Right lobe of liver (tissue), 6 donors: ENCODE data around the gene STXBP5. TPM values are rescaled to one million over a fixed set of nuclear protein-coding genes. Genes with fewer than 3 reads are reported as not detected.
"Not testable (repeated sequence)": the region's sequence is repeated elsewhere in the genome, so short reads cannot be mapped to it uniquely, and the experiment has no call there.

Experiments
- ATAC-seq, 4 donors: fragments of 200-7000 bp; cut with Tn5 transposase; one replicate each; pipeline ENCODE4 v1.9.1; 2020; ENCODE audit warnings: mild to moderate bottlenecking in 4 of 4, moderate library complexity in 4 of 4
- DNase-seq, 3 donors: peaks; one replicate each; pipeline ENCODE4 v3.0.0-alpha.2; 2020
- H3K27ac ChIP-seq, 3 donors: fragments of 200-600 bp; one replicate each; pipeline ENCODE4 v1.8.0; 2022
- H3K27me3 ChIP-seq, 2 donors: fragments of 200-600 bp; one replicate each; pipeline ENCODE4 v1.8.0; 2022
- H3K36me3 ChIP-seq, 4 donors: fragments of 200-600 bp; sonication (generic) in 1 of 4; one replicate each; pipeline versions ENCODE4 v1.5.1 to v1.8.0; 2017 to 2022; ENCODE audit warnings: control low read depth in 1 of 4
- H3K4me1 ChIP-seq, 4 donors: fragments of 200-600 bp; sonication (generic) in 1 of 4; one replicate each; pipeline versions ENCODE4 v1.5.1 to v1.8.0; 2017 to 2022; ENCODE audit warnings: control low read depth in 1 of 4
- H3K4me3 ChIP-seq, 3 donors: fragments of 200-600 bp; one replicate each; pipeline ENCODE4 v1.8.0; 2022
- H3K9me3 ChIP-seq, 4 donors: fragments of 200-600 bp; sonication (generic) in 1 of 4; one replicate each; pipeline versions ENCODE4 v1.5.1 to v1.8.0; 2017 to 2022; ENCODE audit warnings: control low read depth in 1 of 4
- POLR2A ChIP-seq: fragments of 450-650 bp; IDR thresholded peaks from one replicate; pipeline ENCODE4 v1.6.1; 2017; ENCODE audit warnings: antibody characterized with exemption, mild to moderate bottlenecking
- WGBS: methylation state at CpG from one replicate; pipeline ENCODE4 v1.1.6; 2018; ENCODE audit warnings: low coverage, low lambda C conversion rate; ENCODE audit not compliant: insufficient coverage; ENCODE audit errors: missing lambda C conversion rate; 5-methylcytosine and 5-hydroxymethylcytosine counted together
- intact Hi-C, 2 donors: fragments of 100-400 bp; cut with DNase I; formaldehyde crosslinking; loops; one replicate each; pipeline versions ENCODE4 v1.11.2 to v1.14.1; 2022
- total RNA-seq, 6 experiments: library from RNA; depleted of rRNA in 2 of 6; stranded (reverse); fragments of >200 nt in 2 of 6; fragmentation: NEBNext Ultra II Directional in 3 of 6; extraction: Animal tissue kit (Norgen Biotek cat#: 25700) in 3 of 6; gene quantifications; one replicate each; pipeline versions ENCODE4 v1.1.0 to v1.2.4, GENCODE V29; 2016 to 2023
- TF ChIP-seq, protein P1 (sequence below), 4 donors: fragments of 200-600 bp in 3 of 4; fragments of 450-650 bp in 1 of 4; IDR thresholded peaks; one replicate each; pipeline versions ENCODE4 v1.5.1 to v1.8.0; 2016 to 2022; ENCODE audit warnings: antibody characterized with exemption in 4 of 4, mild to moderate bottlenecking in 2 of 4
- donor health status: DM: no; HTN: yes; CAD: no.
- donor health status: DM: no; HTN: no; CAD: no.
- donor health status: DM: no; HTN: no; CAD: no.
- donor health status: DM: no; HTN: yes; CAD: no.
- donor health status: DM: no; HTN: yes; CAD: no.

The STXBP5 gene
- total RNA-seq, 6 experiments from 2014 or later, result 3.9 to 7.6 (median 5.7) TPM

DNA sequence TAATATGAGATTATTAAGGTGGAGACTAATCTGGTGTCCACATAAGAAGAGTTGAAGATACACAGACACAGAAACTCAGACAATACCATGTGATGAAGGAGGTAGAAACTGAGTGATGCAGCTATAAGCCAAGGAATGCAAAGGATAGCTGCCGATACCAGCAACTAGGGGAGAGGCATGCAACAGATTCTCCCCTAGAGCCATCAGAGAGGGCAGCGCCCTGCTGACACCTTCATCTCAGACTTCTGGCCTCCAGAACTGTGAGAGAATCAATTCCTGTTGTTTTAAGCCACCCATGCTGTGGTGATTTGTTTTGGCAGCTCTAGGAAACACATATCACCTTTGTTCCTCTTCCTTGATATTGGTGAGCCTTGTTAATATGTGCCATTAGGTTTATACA lies 41.5 kb downstream of the STXBP5 start:
- intact Hi-C loops, result no loop called here
- DNase-seq, result no peak
- Histone ChIP-seq H3K27me3 (no peaks in the 10 kb centered on the region), H3K27ac (no peak overlapping the region), H3K4me3 (no peak overlapping the region), H3K9me3 (no peaks in the 10 kb centered on the region), H3K36me3 (peaks cover 0 to 4% (median 0%) of the 10 kb centered on the region in 4 donors), H3K4me1 (no peaks in the 10 kb centered on the region)
- 100% methylated on average over 2 of the region's 2 CpGs for WGBS
- no peak for ATAC-seq
- no peak for TF ChIP-seq POLR2A
- TF ChIP-seq, protein P1, sequence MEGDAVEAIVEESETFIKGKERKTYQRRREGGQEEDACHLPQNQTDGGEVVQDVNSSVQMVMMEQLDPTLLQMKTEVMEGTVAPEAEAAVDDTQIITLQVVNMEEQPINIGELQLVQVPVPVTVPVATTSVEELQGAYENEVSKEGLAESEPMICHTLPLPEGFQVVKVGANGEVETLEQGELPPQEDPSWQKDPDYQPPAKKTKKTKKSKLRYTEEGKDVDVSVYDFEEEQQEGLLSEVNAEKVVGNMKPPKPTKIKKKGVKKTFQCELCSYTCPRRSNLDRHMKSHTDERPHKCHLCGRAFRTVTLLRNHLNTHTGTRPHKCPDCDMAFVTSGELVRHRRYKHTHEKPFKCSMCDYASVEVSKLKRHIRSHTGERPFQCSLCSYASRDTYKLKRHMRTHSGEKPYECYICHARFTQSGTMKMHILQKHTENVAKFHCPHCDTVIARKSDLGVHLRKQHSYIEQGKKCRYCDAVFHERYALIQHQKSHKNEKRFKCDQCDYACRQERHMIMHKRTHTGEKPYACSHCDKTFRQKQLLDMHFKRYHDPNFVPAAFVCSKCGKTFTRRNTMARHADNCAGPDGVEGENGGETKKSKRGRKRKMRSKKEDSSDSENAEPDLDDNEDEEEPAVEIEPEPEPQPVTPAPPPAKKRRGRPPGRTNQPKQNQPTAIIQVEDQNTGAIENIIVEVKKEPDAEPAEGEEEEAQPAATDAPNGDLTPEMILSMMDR (IDR thresholded peaks at IDR 0.05), result no peak

DNA sequence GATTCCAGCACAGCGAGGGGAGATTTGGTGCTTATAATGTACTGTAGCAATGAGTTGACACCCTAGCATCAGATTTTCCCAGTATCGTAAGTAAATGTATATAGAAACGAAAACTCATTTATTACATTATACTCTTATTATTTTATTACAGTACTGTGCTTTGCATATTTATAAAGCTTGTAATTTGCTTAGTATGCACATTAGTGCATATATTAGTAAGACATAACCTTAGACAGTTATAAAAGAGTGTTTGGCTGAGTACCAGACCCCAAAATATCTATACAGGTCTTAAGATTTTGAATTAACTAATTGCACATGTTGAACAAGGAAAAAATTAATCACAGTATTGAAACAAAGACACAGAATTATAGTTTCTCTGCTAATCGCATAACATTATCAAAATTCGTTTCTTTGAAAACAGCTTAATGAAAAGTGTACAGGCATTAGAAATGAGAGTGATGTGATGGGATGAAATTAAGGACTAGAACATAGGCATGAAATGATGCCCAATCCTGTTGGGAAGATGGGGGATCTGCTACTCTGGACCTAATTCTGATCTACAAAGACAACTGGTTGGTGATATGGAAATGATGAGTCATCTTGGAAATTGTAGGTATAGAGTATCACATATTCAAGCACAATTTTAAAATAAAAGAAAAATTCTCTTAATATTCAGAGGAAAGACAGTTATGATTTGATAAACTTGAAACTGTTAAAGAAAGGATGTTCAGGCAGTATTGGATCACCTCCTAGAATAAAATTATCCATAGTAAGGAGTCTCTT lies 42.8 kb downstream of the STXBP5 start:
- Histone ChIP-seq H3K9me3 (no peaks in the 10 kb centered on the region), H3K4me3 (no peak overlapping the region), H3K4me1 (no peaks in the 10 kb centered on the region), H3K36me3 (peaks cover 0 to 5% (median 2%) of the 10 kb centered on the region in 4 donors), H3K27ac (no peak overlapping the region), H3K27me3 (no peaks in the 10 kb centered on the region)
- intact Hi-C loops, result no loop called here
- 93% methylated on average over 5 of the region's 5 CpGs for WGBS
- ATAC-seq, result no peak
- no peak for DNase-seq
- no peak for TF ChIP-seq POLR2A
- TF ChIP-seq, protein P1 (IDR thresholded peaks at IDR 0.05), result no peak

DNA sequence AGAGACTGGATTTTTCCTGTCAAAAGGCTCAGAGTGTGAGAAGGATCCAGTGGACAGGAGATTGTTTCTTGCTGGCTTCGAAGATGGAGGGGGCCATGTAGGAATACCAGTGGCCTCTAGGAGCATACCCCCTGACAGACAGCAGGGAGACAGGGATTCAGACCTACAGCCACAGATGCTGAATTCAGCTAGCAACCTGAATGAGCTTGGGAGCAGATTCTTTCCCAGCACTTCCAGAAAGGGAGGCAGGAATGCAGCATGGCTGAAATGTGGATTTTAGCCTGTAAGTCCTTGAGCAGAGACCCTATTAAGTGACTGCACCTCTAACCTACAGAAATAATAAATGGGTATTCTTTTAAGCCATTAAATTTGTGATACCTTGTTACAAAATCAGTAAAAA lies 44.6 kb downstream of the STXBP5 start:
- no peaks in the 10 kb centered on the region for H3K4me1 ChIP-seq
- H3K9me3 ChIP-seq, result no peaks in the 10 kb centered on the region
- intact Hi-C loops, result no loop called here
- 75% methylated on average over 1 of the region's 1 CpG for WGBS
- no peak overlapping the region for H3K27ac ChIP-seq
- DNase-seq, result no peak
- H3K4me3 ChIP-seq, result no peak overlapping the region
- H3K36me3 ChIP-seq, result peaks cover 0 to 5% (median 2%) of the 10 kb centered on the region in 4 donors
- no peaks in the 10 kb centered on the region for H3K27me3 ChIP-seq
- TF ChIP-seq POLR2A, result no peak
- TF ChIP-seq, protein P1 (IDR thresholded peaks at IDR 0.05), result no peak
- no peak for ATAC-seq

DNA sequence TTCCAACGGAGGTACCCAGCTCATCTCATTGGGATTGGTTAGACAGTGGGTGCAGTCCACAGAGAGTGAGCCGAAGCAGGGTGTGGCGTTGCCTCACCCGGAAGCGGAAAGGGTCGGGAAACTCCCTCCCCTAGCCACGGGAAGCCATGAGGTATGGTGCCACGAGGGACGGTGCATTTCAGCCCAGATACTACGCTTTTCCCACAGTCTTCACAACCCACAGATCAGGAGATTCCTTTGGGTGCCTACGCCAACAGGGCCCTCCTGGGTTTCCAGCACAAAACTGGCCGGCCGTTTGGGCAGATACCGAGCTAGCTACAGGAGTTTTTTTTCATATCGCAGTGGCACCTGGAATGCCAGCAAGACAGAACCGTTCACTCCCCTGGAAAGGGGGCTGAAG lies 46.9 kb downstream of the STXBP5 start:
- intact Hi-C loops, result no loop called here
- ATAC-seq, result no peak
- WGBS, result 88% methylated on average over 3 of the region's 16 CpGs

DNA sequence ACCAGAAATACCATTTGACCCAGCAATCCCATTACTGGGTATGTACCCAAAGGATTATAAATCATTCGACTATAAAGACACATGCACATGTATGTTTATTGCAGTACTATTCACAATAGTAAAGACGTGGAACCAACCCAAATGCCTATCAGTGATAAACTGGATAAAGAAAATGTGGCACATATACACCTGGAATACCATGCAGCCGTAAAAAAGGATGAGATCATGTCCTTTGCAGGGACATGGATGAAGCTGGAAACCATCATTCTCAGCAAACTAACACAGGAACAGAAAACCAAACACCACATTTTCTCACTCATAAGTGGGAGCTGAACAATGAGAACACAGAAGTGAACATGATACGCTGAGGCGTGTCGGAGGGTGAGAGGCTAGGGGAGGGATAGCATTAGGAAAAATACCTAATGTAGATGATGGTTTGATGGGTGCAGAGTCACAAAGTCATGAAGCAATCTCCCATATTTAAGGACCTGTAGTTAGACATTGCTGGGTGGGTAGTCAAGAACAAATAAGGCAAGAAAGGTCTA lies 50.8 kb downstream of the STXBP5 start:
- H3K4me3 ChIP-seq, intact Hi-C loops, H3K4me1 ChIP-seq, H3K36me3 ChIP-seq, DNase-seq, H3K9me3 ChIP-seq, H3K27me3 ChIP-seq, ATAC-seq, H3K27ac ChIP-seq: not testable (repeated sequence)
- 98% methylated on average over 5 of the region's 6 CpGs for WGBS

More for the DNA sequence above, 46.9 kb downstream of the STXBP5 start:
- H3K27ac ChIP-seq, result no peak overlapping the region
- no peaks in the 10 kb centered on the region for H3K4me1 ChIP-seq
- no peak for DNase-seq
- H3K9me3 ChIP-seq, result no peaks in the 10 kb centered on the region
- peaks cover 0 to 5% (median 2%) of the 10 kb centered on the region in 4 donors for H3K36me3 ChIP-seq
- TF ChIP-seq POLR2A, result no peak
- TF ChIP-seq, protein P1 (IDR thresholded peaks at IDR 0.05), result no peak
- no peaks in the 10 kb centered on the region for H3K27me3 ChIP-seq
- H3K4me3 ChIP-seq, result no peak overlapping the region
